Activated naive CD8-positive, alpha-beta T cell treated with anti-CD3 and anti-CD28 coated beads, Interleukin-2, amount 50 U/mL, for 24 hours (primary cell): Measurements from ENCODE around the gene WDR27.

ENCODE experiments used
- ATAC-seq: fragments of 150-1000 bp; cut with Tn5 transposase; one replicate; pipeline ENCODE4 v1.10.0; 2021
- DNase-seq: peaks from one replicate; pipeline ENCODE4 v3.0.0; 2021
- H3K27ac Mint-ChIP-seq: one replicate; pipeline ENCODE4 v1.8.0; 2021; ENCODE audit warnings: mild to moderate bottlenecking, mixed read lengths
- H3K27me3 Mint-ChIP-seq: one replicate; pipeline ENCODE4 v1.8.0; 2021; ENCODE audit warnings: mixed read lengths
- H3K36me3 Mint-ChIP-seq: one replicate; pipeline ENCODE4 v1.8.0; 2021; ENCODE audit warnings: low read depth, mixed read lengths
- H3K4me1 Mint-ChIP-seq: one replicate; pipeline ENCODE4 v1.8.0; 2021; ENCODE audit warnings: mixed read lengths
- H3K4me3 Mint-ChIP-seq: one replicate; pipeline ENCODE4 v1.8.0; 2021; ENCODE audit warnings: mild to moderate bottlenecking, moderate library complexity, mixed read lengths
- H3K9me3 Mint-ChIP-seq: one replicate; pipeline ENCODE4 v1.8.0; 2021; ENCODE audit warnings: mixed read lengths

WDR27 gene

GRCh38 chr6:169692516-169692915 is 9.3 kb downstream of the WDR27 start:
- Mint-ChIP-seq H3K36me3 (peaks cover 48% of the 10 kb centered on the region), H3K9me3 (peaks cover 4% of the 10 kb centered on the region), H3K4me3 (no peak overlapping the region), H3K4me1 (peaks cover 2% of the 10 kb centered on the region), H3K27ac (no peak overlapping the region), H3K27me3 (no peaks in the 10 kb centered on the region)
- no peak for ATAC-seq
- DNase-seq = no peak

GRCh38 chr6:169691260-169691659 is 10.6 kb downstream of the WDR27 start:
- no peak overlapping the region for H3K27ac Mint-ChIP-seq
- no peak for DNase-seq
- peaks cover 9% of the 10 kb centered on the region for H3K9me3 Mint-ChIP-seq
- H3K4me3 Mint-ChIP-seq = no peak overlapping the region
- no peak for ATAC-seq
- no peaks in the 10 kb centered on the region for H3K27me3 Mint-ChIP-seq
- peaks cover 58% of the 10 kb centered on the region for H3K36me3 Mint-ChIP-seq
- H3K4me1 Mint-ChIP-seq = peaks cover 2% of the 10 kb centered on the region

- no peak for DNase-seq
- Mint-ChIP-seq H3K27ac (no peak overlapping the region), H3K4me1 (peaks cover 2% of the 10 kb centered on the region), H3K27me3 (no peaks in the 10 kb centered on the region), H3K4me3 (no peak overlapping the region), H3K36me3 (peaks cover 68% of the 10 kb centered on the region), H3K9me3 (peaks cover 23% of the 10 kb centered on the region)
- no peak for ATAC-seq
Measured at GRCh38 chr6:169689287-169689686, 12.5 kb downstream of the WDR27 start.

GRCh38 chr6:169685860-169686259 is 16.0 kb downstream of the WDR27 start:
- ATAC-seq (no peak), DNase-seq (no peak)
- no peaks in the 10 kb centered on the region for H3K27me3 Mint-ChIP-seq
- no peak overlapping the region for H3K4me3 Mint-ChIP-seq
- H3K9me3 Mint-ChIP-seq = peaks cover 27% of the 10 kb centered on the region
- H3K4me1 Mint-ChIP-seq = peaks cover 9% of the 10 kb centered on the region
- peaks cover 69% of the 10 kb centered on the region for H3K36me3 Mint-ChIP-seq
- H3K27ac Mint-ChIP-seq = no peak overlapping the region

GRCh38 chr6:169684056-169684455 is 17.8 kb downstream of the WDR27 start:
- Mint-ChIP-seq H3K27ac (no peak overlapping the region), H3K9me3 (peaks cover 32% of the 10 kb centered on the region), H3K36me3 (peaks cover 76% of the 10 kb centered on the region), H3K27me3 (no peaks in the 10 kb centered on the region), H3K4me1 (peaks cover 7% of the 10 kb centered on the region), H3K4me3 (no peak overlapping the region)
- no peak for DNase-seq
- ATAC-seq = no peak

- H3K27ac Mint-ChIP-seq = no peak overlapping the region
- peaks cover 8% of the 10 kb centered on the region for H3K9me3 Mint-ChIP-seq
- no peak for DNase-seq
- H3K27me3 Mint-ChIP-seq = no peaks in the 10 kb centered on the region
- H3K4me3 Mint-ChIP-seq = no peak overlapping the region
- peaks cover 54% of the 10 kb centered on the region for H3K36me3 Mint-ChIP-seq
- ATAC-seq = no peak
- peaks cover 4% of the 10 kb centered on the region for H3K4me1 Mint-ChIP-seq
Measured at GRCh38 chr6:169678342-169678741, 23.5 kb downstream of the WDR27 start.

- no peaks in the 10 kb centered on the region for H3K27me3 Mint-ChIP-seq
- H3K4me1 Mint-ChIP-seq = no peaks in the 10 kb centered on the region
- ATAC-seq = no peak
- H3K36me3 Mint-ChIP-seq = peaks cover 45% of the 10 kb centered on the region
- peaks cover 8% of the 10 kb centered on the region for H3K9me3 Mint-ChIP-seq
- no peak overlapping the region for H3K27ac Mint-ChIP-seq
- no peak overlapping the region for H3K4me3 Mint-ChIP-seq
- DNase-seq = no peak
Measured at GRCh38 chr6:169677096-169677495, 24.7 kb downstream of the WDR27 start.

GRCh38 chr6:169675011-169675410 is 26.8 kb downstream of the WDR27 start:
- no peak overlapping the region for H3K4me3 Mint-ChIP-seq
- peaks cover 33% of the 10 kb centered on the region for H3K36me3 Mint-ChIP-seq
- peaks cover 4% of the 10 kb centered on the region for H3K4me1 Mint-ChIP-seq
- no peaks in the 10 kb centered on the region for H3K27me3 Mint-ChIP-seq
- no peaks in the 10 kb centered on the region for H3K9me3 Mint-ChIP-seq
- H3K27ac Mint-ChIP-seq = no peak overlapping the region
- DNase-seq (no peak), ATAC-seq (no peak)

- no peak overlapping the region for H3K4me3 Mint-ChIP-seq
- H3K9me3 Mint-ChIP-seq = no peaks in the 10 kb centered on the region
- no peak overlapping the region for H3K27ac Mint-ChIP-seq
- no peaks in the 10 kb centered on the region for H3K27me3 Mint-ChIP-seq
- ATAC-seq (no peak), DNase-seq (no peak)
- peaks cover 10% of the 10 kb centered on the region for H3K4me1 Mint-ChIP-seq
- H3K36me3 Mint-ChIP-seq = peaks cover 21% of the 10 kb centered on the region
Measured at GRCh38 chr6:169671563-169671962, 30.3 kb downstream of the WDR27 start.

- H3K9me3 Mint-ChIP-seq = no peaks in the 10 kb centered on the region
- peaks cover 13% of the 10 kb centered on the region for H3K36me3 Mint-ChIP-seq
- peak overlapping the region; percentile 52 for H3K27ac Mint-ChIP-seq
- no peaks in the 10 kb centered on the region for H3K27me3 Mint-ChIP-seq
- no peak overlapping the region for H3K4me3 Mint-ChIP-seq
- DNase-seq (no peak), ATAC-seq (no peak)
- peaks cover 10% of the 10 kb centered on the region for H3K4me1 Mint-ChIP-seq
Measured at GRCh38 chr6:169669889-169670288, 31.9 kb downstream of the WDR27 start.

GRCh38 chr6:169669147-169669546 is 32.7 kb downstream of the WDR27 start:
- H3K27me3 Mint-ChIP-seq = no peaks in the 10 kb centered on the region
- no peak overlapping the region for H3K4me3 Mint-ChIP-seq
- H3K27ac Mint-ChIP-seq = no peak overlapping the region
- peaks cover 10% of the 10 kb centered on the region for H3K4me1 Mint-ChIP-seq
- no peak for ATAC-seq
- peaks cover 13% of the 10 kb centered on the region for H3K36me3 Mint-ChIP-seq
- no peaks in the 10 kb centered on the region for H3K9me3 Mint-ChIP-seq
- DNase-seq = no peak

GRCh38 chr6:169668203-169668847 is 33.5 kb downstream of the WDR27 start:
- Mint-ChIP-seq H3K4me1 (peaks cover 10% of the 10 kb centered on the region), H3K36me3 (peaks cover 16% of the 10 kb centered on the region), H3K9me3 (no peaks in the 10 kb centered on the region), H3K4me3 (no peak overlapping the region), H3K27ac (no peak overlapping the region), H3K27me3 (no peaks in the 10 kb centered on the region)
- no peak for ATAC-seq
- no peak for DNase-seq

- no peak overlapping the region for H3K27ac Mint-ChIP-seq
- H3K4me1 Mint-ChIP-seq = peaks cover 10% of the 10 kb centered on the region
- DNase-seq (no peak), ATAC-seq (no peak)
- H3K9me3 Mint-ChIP-seq = no peaks in the 10 kb centered on the region
- no peaks in the 10 kb centered on the region for H3K27me3 Mint-ChIP-seq
- peaks cover 18% of the 10 kb centered on the region for H3K36me3 Mint-ChIP-seq
- no peak overlapping the region for H3K4me3 Mint-ChIP-seq
Measured at GRCh38 chr6:169667716-169668115, 34.1 kb downstream of the WDR27 start.

GRCh38 chr6:169666441-169666840 is 35.4 kb downstream of the WDR27 start:
- Mint-ChIP-seq H3K27ac (no peak overlapping the region), H3K9me3 (no peaks in the 10 kb centered on the region), H3K4me3 (no peak overlapping the region), H3K36me3 (peaks cover 21% of the 10 kb centered on the region), H3K4me1 (peaks cover 10% of the 10 kb centered on the region), H3K27me3 (no peaks in the 10 kb centered on the region)
- ATAC-seq (no peak), DNase-seq (no peak)

GRCh38 chr6:169665289-169665688 is 36.5 kb downstream of the WDR27 start:
- DNase-seq (no peak), ATAC-seq (no peak)
- Mint-ChIP-seq H3K9me3 (no peaks in the 10 kb centered on the region), H3K27me3 (no peaks in the 10 kb centered on the region), H3K27ac (no peak overlapping the region), H3K36me3 (peaks cover 22% of the 10 kb centered on the region), H3K4me1 (peaks cover 7% of the 10 kb centered on the region), H3K4me3 (no peak overlapping the region)

- H3K27me3 Mint-ChIP-seq = no peaks in the 10 kb centered on the region
- no peak overlapping the region for H3K4me3 Mint-ChIP-seq
- no peak overlapping the region for H3K27ac Mint-ChIP-seq
- DNase-seq (no peak), ATAC-seq (no peak)
- H3K9me3 Mint-ChIP-seq = no peaks in the 10 kb centered on the region
- no peaks in the 10 kb centered on the region for H3K4me1 Mint-ChIP-seq
- H3K36me3 Mint-ChIP-seq = peaks cover 23% of the 10 kb centered on the region
Measured at GRCh38 chr6:169664227-169664626, 37.6 kb downstream of the WDR27 start.
